Mesothelial cell of epicardium (in vitro differentiated cells): ENCODE data around the gene C8G. TPM values are rescaled to one million over a fixed set of nuclear protein-coding genes. Genes with fewer than 3 reads are reported as not detected.

ENCODE experiments used
- DNase-seq, 2 experiments: peaks; one replicate each; pipeline ENCODE4 v3.0.0; 2021; ENCODE audit warnings: low spot score in 2 of 2; ENCODE audit not compliant: unreplicated experiment in 2 of 2
- H3K27ac Mint-ChIP-seq: 2 replicates; pipeline ENCODE4 v1.8.0; 2021; ENCODE audit warnings: mixed read lengths
- H3K27me3 Mint-ChIP-seq: 2 replicates; pipeline ENCODE4 v1.8.0; 2021; ENCODE audit warnings: low read depth, mixed read lengths
- H3K36me3 Mint-ChIP-seq: 2 replicates; pipeline ENCODE4 v1.8.0; 2021; ENCODE audit warnings: mixed read lengths
- H3K4me1 Mint-ChIP-seq: 2 replicates; pipeline ENCODE4 v1.8.0; 2021; ENCODE audit warnings: mixed read lengths
- H3K4me3 Mint-ChIP-seq: 2 replicates; pipeline ENCODE4 v1.8.0; 2021; ENCODE audit warnings: mild to moderate bottlenecking, moderate library complexity, mixed read lengths
- H3K9me3 Mint-ChIP-seq: 2 replicates; pipeline ENCODE4 v1.8.0; 2021; ENCODE audit warnings: mixed read lengths
- total RNA-seq: library from RNA; stranded (reverse); gene quantifications from 3 replicates; pipeline ENCODE4 v1.2.1, GENCODE V29; 2021
- TF ChIP-seq, protein P1 (sequence below): fragments of 200-600 bp; sonication (generic); IDR thresholded peaks from one replicate; pipeline ENCODE4 v1.5.0; 2021; ENCODE audit warnings: antibody characterized with exemption; ENCODE audit not compliant: unreplicated experiment

Gene C8G
- total RNA-seq, 1 donor from 2014 or later, result 1.5 TPM

DNA sequence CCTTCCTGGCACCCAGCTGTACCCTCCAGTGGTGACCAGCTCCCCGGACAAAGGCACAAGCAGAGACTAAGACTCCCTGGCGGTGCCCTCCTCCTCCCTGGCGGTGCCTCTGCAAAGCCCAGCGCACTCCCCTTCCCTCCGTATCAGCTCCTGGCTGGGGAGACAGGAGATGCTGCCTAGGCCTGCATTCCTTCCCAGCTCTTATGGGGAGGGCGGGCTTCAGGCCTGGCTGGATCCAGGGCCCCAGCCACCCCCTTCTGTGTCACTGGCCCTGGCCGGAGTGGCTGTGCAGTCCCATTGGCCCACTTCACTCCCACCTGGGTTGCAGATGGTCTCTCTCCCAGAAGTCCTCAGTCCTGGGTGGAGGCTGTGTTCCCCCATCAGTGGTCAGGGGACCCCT, 13.4 kb downstream of the C8G start:
- peaks cover 8% of the 10 kb centered on the region for H3K9me3 Mint-ChIP-seq
- no peak for DNase-seq

DNA sequence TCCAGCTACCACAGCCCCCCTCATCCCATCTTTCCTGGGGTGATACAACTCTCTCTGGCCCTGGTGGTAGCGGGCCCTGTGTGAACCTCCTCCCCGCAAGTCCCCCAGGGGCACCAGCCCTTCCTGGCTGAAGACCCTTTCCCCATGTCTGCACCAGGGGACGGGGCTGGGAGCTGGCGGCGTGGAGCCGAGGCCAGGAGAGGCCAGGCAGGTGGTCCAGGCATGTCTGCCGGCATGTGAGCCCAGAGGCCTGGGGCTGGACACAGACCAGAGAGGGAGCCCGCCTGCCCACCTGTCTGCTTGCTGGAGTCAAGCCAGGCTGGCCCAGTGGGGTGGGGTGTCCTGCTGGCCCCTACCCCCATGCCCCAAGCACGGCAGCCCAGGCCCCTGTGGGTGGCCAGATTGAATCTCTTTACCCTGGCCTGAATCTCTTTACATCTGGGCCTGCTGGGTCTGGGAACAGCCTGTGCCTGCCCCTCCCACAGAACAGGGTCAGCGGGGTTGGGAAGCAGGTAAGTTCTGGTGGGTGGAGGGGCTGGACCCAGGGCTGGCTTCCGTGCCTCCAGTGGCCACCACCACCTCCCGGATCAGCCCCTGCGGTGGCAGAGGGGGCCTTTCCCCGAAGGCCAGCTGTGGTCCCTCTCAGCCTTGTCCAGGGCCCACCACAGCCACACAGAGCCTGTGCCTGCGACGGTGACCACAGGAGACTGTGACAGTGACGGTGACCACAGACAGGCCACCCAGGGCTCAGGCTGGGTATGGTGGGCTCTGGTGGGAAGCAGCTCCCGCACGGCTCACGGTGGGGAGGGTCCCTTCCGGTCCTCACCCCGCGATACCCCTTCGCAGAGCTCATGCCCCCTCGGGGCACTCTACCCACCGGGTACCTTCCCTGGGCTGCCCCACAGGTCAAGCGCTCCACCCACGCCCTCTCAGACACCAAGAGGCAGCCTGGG, 14.1 kb downstream of the C8G start:
- TF ChIP-seq, protein P1, sequence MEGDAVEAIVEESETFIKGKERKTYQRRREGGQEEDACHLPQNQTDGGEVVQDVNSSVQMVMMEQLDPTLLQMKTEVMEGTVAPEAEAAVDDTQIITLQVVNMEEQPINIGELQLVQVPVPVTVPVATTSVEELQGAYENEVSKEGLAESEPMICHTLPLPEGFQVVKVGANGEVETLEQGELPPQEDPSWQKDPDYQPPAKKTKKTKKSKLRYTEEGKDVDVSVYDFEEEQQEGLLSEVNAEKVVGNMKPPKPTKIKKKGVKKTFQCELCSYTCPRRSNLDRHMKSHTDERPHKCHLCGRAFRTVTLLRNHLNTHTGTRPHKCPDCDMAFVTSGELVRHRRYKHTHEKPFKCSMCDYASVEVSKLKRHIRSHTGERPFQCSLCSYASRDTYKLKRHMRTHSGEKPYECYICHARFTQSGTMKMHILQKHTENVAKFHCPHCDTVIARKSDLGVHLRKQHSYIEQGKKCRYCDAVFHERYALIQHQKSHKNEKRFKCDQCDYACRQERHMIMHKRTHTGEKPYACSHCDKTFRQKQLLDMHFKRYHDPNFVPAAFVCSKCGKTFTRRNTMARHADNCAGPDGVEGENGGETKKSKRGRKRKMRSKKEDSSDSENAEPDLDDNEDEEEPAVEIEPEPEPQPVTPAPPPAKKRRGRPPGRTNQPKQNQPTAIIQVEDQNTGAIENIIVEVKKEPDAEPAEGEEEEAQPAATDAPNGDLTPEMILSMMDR, result no peak
- Mint-ChIP-seq H3K27ac (no peak overlapping the region), H3K36me3 (no peaks in the 10 kb centered on the region), H3K4me3 (no peak overlapping the region), H3K27me3 (no peaks in the 10 kb centered on the region), H3K4me1 (peaks cover 6% of the 10 kb centered on the region), H3K9me3 (peaks cover 8% of the 10 kb centered on the region)
- no peak for DNase-seq

More for the DNA sequence above, 13.4 kb downstream of the C8G start:
- no peak overlapping the region for H3K4me3 Mint-ChIP-seq
- H3K27ac Mint-ChIP-seq, result no peak overlapping the region
- peaks cover 6% of the 10 kb centered on the region for H3K4me1 Mint-ChIP-seq
- TF ChIP-seq, protein P1, result no peak
- H3K36me3 Mint-ChIP-seq, result no peaks in the 10 kb centered on the region
- H3K27me3 Mint-ChIP-seq, result no peaks in the 10 kb centered on the region

DNA sequence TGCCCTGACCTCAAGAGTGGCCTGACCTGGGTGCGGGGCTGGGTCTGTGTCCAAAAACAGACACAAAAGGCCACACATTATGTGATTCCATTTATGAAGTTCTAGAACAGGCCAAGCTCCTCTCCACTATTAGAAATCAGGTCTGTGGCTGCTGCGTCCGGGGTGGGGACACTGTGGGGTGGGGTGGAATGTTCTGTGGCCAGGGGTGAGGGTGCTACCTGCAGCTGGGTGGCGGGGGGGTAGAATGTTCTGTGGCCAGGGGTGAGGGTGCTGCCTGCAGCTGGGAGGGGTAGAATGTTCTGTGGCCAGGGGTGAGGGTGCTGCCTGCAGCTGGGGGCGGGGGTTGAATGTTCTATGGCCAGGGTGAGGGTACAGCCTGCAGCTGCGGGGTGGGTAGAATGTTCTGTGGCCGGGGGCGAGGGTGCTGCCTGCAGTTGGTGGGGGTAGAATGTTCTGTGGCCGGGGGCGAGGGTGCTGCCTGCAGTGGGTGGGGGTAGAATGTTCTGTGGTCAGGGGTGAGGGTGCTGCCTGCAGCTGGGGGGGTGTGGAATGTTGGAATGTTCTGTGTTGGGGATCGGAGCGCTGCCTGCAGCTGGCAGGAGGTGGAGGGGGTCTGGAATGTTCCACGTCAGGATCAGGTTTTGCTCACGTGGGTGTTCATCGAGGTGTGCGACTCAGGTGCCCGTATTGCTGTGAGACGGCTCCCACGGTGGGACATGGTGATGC, 15.3 kb downstream of the C8G start:
- H3K36me3 Mint-ChIP-seq, result no peaks in the 10 kb centered on the region
- peaks cover 8% of the 10 kb centered on the region for H3K9me3 Mint-ChIP-seq
- peaks cover 6% of the 10 kb centered on the region for H3K4me1 Mint-ChIP-seq
- H3K4me3 Mint-ChIP-seq, result no peak overlapping the region
- no peak for DNase-seq
- H3K27me3 Mint-ChIP-seq, result no peaks in the 10 kb centered on the region
- no peak overlapping the region for H3K27ac Mint-ChIP-seq
- TF ChIP-seq, protein P1, result no peak

DNA sequence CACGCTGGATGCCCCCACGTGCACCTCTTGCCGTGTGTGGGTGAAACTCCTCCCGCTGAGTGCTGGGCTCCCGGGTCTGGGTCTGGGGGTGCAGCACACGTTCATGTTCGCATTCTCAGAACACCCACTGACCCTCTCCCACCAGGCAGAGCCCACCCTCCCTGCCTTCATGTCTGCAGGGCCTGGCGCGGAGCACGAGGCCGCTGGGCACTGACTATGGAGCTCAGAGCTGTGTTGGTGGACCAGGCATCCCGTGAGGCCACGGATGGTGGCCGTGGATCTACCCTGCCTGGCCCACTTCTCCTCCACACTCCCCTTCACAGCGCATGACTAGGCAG, 15.9 kb downstream of the C8G start:
- Mint-ChIP-seq H3K27ac (no peak overlapping the region), H3K27me3 (peaks cover 3% of the 10 kb centered on the region), H3K36me3 (no peaks in the 10 kb centered on the region), H3K4me1 (peaks cover 6% of the 10 kb centered on the region), H3K4me3 (no peak overlapping the region), H3K9me3 (peaks cover 8% of the 10 kb centered on the region)
- DNase-seq, result no peak
- TF ChIP-seq, protein P1, result no peak

DNA sequence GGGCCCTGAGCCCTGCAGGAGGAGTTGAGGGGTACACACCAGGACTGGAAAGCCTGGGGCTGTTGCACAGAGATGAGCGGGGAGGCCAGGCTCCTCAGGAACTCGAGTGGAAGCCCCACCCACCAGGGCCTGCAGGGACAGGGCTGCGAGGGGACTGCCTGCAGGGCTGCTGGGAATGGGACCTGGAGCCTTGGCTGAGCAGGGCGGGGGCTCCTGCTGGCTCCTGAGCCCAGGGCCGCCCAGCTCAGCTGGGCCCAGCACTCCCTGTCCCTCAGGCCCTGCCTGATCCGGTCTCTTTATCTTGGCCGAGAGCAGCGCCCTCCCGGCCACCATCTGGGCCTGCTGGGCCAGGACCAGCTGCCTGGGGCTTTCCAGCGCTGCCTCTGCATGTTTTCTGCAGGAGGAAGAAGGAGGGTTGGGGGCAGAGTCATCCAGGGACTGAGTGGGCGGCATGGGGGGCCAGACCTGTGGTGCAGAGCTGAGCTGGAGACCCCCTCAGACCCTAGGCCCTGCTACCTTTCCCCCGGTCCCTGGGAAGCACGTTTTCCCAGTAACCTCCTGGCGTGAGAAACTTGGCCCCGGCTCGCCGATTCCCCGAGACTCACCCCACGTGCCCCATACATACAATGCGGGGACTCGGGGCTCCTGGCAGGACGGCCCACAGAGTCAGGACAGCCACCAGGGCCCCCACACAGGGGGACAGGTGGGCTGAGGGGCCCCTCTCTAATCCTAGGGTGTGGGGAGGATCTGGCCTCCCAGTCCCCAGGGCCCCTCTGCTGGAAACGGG, 16.4 kb downstream of the C8G start:
- TF ChIP-seq, protein P1, result no peak
- Mint-ChIP-seq H3K27me3 (peaks cover 3% of the 10 kb centered on the region), H3K4me3 (no peak overlapping the region), H3K36me3 (no peaks in the 10 kb centered on the region), H3K9me3 (peaks cover 4% of the 10 kb centered on the region), H3K27ac (no peak overlapping the region), H3K4me1 (peaks cover 6% of the 10 kb centered on the region)
- no peak for DNase-seq
